ENCODE results near the gene DSCAML1. TPM values are rescaled to one million over a fixed set of nuclear protein-coding genes. Genes with fewer than 3 reads are reported as not detected.
"Not testable (repeated sequence)": the region's sequence is repeated elsewhere in the genome, so short reads cannot be mapped to it uniquely, and the experiment has no call there.

DSCAML1 gene
- total RNA-seq, 1 donor from 2014 or later: 0.09 TPM

GRCh38 chr11:117457031-117457785, 339.8 kb downstream of the DSCAML1 start:
- TF ChIP-seq CTCF (conservative IDR thresholded peaks at IDR 0.05): no peak
- Mint-ChIP-seq H3K4me3 (no peak overlapping the region), H3K27ac (ENCODE audit: unreplicated experiment) (no peak overlapping the region), H3K9me3 (peaks cover 14% of the 10 kb centered on the region), H3K27me3 (ENCODE audit: low read depth) (no peaks in the 10 kb centered on the region), H3K36me3 (ENCODE audit: low read depth) (peaks cover 9% of the 10 kb centered on the region), H3K4me1 (no peaks in the 10 kb centered on the region)
- DNase-seq (ENCODE audit: low read depth, low spot score): no peak

DNA sequence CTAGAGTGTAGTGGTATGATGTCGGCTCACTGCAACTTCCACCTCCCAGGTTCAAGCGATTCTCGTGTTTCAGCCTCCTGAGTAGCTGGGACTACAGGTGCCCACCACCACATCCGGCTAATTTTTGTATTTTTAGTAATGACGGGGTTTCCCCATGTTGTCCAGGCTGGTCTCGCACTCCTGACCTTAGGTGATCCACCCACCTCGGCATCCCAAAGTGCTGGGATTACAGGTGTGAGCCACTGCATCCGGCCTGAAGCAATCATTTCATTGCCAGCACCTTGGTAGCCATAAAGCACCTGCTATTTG, 340.3 kb downstream of the DSCAML1 start:
- not testable (repeated sequence) for H3K36me3 Mint-ChIP-seq (ENCODE audit: low read depth); DNase-seq (ENCODE audit: low read depth, low spot score); H3K4me1 Mint-ChIP-seq; H3K27ac Mint-ChIP-seq (ENCODE audit: unreplicated experiment); H3K4me3 Mint-ChIP-seq; H3K27me3 Mint-ChIP-seq (ENCODE audit: low read depth)
- H3K9me3 Mint-ChIP-seq: peaks cover 14% of the 10 kb centered on the region

DNA sequence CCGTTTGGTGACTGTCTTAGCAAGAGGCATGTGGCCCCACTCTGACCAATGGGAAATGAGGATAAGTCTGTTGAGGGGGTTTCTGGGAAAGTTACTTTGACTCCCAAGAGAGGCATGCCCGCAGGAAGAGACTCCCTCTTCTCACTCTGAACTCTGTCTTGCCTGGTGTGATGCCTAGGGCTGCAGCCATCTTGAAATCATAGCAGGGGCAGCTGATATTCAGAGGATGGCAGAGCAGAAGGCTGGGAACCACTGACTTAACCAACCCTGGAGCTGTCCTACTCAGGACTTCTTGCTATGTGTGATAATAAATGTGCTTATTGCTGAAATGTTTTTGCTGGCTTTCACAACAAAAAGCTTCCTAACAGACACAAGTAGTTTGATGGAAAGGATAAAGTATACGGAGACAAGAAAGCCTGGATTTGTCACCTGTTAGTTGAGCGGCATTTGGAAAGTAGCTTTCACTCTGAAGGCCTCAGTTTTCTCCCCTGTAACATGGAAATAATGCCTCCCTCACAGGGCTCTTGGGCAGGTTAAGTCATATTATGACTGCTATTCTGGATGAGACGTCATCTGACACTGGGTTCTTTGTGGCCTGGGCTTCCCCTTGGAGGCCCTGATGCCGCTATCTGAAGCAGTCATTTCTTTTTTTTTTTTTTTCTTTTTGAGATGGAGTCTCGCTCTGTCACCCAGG, 340.8 kb downstream of the DSCAML1 start:
- no peak for TF ChIP-seq CTCF (conservative IDR thresholded peaks at IDR 0.05)
- no peak overlapping the region for H3K27ac Mint-ChIP-seq (ENCODE audit: unreplicated experiment)
- no peaks in the 10 kb centered on the region for H3K4me1 Mint-ChIP-seq
- H3K4me3 Mint-ChIP-seq: no peak overlapping the region
- peaks cover 9% of the 10 kb centered on the region for H3K36me3 Mint-ChIP-seq (ENCODE audit: low read depth)
- DNase-seq (ENCODE audit: low read depth, low spot score): no peak
- peaks cover 14% of the 10 kb centered on the region for H3K9me3 Mint-ChIP-seq
- no peaks in the 10 kb centered on the region for H3K27me3 Mint-ChIP-seq (ENCODE audit: low read depth)

GRCh38 chr11:117454564-117454917, 342.5 kb downstream of the DSCAML1 start:
- H3K4me1 Mint-ChIP-seq: no peaks in the 10 kb centered on the region
- no peak overlapping the region for H3K27ac Mint-ChIP-seq (ENCODE audit: unreplicated experiment)
- TF ChIP-seq CTCF (conservative IDR thresholded peaks at IDR 0.05): no peak
- DNase-seq (ENCODE audit: low read depth, low spot score): no peak
- H3K27me3 Mint-ChIP-seq (ENCODE audit: low read depth): no peaks in the 10 kb centered on the region
- H3K36me3 Mint-ChIP-seq (ENCODE audit: low read depth): peaks cover 9% of the 10 kb centered on the region
- peaks cover 14% of the 10 kb centered on the region for H3K9me3 Mint-ChIP-seq
- H3K4me3 Mint-ChIP-seq: no peak overlapping the region

- Mint-ChIP-seq H3K36me3 (ENCODE audit: low read depth) (peaks cover 9% of the 10 kb centered on the region), H3K4me1 (no peaks in the 10 kb centered on the region), H3K27ac (ENCODE audit: unreplicated experiment) (no peak overlapping the region), H3K27me3 (ENCODE audit: low read depth) (no peaks in the 10 kb centered on the region), H3K4me3 (no peak overlapping the region), H3K9me3 (peaks cover 14% of the 10 kb centered on the region)
- TF ChIP-seq CTCF (conservative IDR thresholded peaks at IDR 0.05): no peak
- DNase-seq (ENCODE audit: low read depth, low spot score): no peak
Measured at GRCh38 chr11:117453886-117454563, 343.0 kb downstream of the DSCAML1 start.

Measured in neural crest cell (in vitro differentiated cells).